C4-2B (cell line): ENCODE results near the gene ADI1.

Experiments used
- CTCF ChIP-seq: fragments of 450-650 bp; conservative IDR thresholded peaks from 2 replicates; pipeline ENCODE4 v1.5.1; 2017; ENCODE audit warnings: mild to moderate bottlenecking
- ZFX ChIP-seq: fragments of 450-650 bp; IDR thresholded peaks from 2 replicates; pipeline ENCODE4 v1.6.1; 2017

- TF ChIP-seq CTCF (no peak), ZFX (no peak)
These were observed 59.2 kb downstream of the ADI1 start for GRCh38 chr2:3460156-3460555.
